ENCODE measurements around the gene PXMP2. TPM values are rescaled to one million over a fixed set of nuclear protein-coding genes. Genes with fewer than 3 reads are reported as not detected.

PXMP2 gene
- 16.4 and 16.7 TPM in 2 replicates for total RNA-seq

DNA sequence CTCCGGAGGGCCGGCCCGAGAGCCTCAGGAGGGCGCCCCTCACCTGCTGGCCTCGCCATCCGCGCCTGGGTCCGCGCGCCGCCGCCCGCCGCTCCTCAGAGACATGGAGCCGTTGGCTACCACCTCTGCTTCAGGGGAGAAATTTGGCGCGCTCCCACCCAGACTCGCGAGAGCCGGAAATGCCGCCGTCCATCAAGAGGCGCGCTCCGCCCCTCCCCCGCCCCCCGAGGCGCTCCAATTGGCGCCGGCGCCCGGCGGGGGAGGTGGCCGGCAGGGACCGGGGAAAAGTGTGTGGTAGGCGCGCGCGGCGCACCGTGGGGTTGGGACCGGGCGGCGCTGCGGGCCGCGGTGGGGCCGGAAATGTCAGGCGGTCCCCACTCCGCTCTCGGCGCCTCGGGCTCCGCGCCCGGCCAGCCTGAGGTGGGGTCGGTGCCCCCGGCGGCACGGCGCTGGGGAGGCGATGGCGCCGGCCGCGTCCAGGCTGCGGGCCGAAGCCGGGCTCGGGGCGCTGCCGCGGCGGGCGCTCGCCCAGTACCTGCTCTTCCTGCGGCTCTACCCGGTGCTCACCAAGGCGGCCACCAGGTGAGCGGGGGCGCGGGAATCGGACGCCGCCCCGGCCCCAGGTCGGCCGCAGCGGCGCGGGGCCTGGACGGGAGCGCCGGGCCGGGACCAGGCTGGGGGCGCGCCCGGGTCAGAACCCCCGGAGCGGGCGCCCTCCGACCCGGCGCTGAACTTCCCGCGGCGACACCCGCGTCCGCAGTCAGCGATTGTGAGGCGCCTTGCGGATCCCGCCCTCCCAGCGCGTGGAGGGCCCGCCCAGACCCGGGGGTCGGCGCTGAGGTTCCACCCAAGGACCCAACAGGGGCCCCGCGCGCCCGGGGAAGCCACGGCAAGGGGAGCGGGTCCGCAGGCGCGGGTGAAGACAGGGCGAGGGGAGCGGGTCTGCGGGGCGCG, at the start of gene PXMP2, which contains the start of gene POLE:
Gene PXMP2 (plus strand): TSS at position 377 of the 954 bp plus-strand sequence. CDS start 84 bp downstream, at position 461.
Gene POLE (minus strand): TSS at position 132 of the 954 bp plus-strand sequence. CDS start 27 bp downstream, at position 105.

DNA sequence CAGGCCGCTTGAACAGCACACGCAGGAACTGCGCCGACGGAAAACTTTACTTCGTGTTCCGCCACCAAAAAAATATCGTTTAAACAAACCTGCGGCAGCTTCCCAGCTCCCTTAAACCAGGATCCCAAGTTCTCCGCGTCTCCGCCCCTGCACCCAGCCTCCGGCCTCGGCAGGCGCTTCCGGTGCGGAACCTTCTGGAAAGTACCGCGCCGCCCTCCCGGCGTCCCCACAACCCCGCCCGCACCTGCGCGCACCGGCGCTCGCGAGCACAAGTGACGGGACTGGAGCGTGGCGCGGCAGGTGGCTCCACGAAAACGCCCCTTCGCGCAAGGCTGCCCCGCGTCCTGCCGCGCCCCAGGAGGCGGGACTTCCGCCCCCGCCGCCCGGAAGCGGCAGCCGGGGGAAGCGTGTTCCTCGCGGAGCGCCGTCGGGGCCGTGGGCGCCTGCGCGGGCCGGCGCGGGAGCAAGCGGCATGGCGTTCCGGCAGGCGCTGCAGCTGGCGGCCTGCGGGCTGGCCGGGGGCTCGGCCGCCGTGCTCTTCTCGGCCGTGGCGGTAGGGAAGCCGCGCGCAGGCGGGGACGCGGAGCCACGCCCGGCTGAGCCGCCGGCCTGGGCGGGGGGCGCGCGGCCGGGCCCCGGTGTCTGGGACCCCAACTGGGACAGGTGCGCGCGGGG, 23.2 kb downstream of the PXMP2 start, which contains the start of gene PGAM5:
Gene PGAM5 (plus strand): TSS at position 438 of the 675 bp plus-strand sequence. CDS start 35 bp downstream, at position 473.

Other genes with a start within 250 kb of the PXMP2 start
- 0.69 and 0.79 TPM in 2 replicates for gene FBRSL1, start 197.4 kb upstream of the PXMP2 start, total RNA-seq
- gene LRCOL1, start 77.0 kb upstream of the PXMP2 start, total RNA-seq, result 0.16 TPM in 1 of 2 replicates, not detected in the other
- 0.16 and 0.26 TPM in 2 replicates for gene P2RX2, start 68.8 kb upstream of the PXMP2 start, total RNA-seq
- 13.9 and 14.8 TPM in 2 replicates for gene POLE, start 245 bp upstream of the PXMP2 start, total RNA-seq
- gene PGAM5, start 23.3 kb downstream of the PXMP2 start, total RNA-seq, result 12.3 and 14.0 TPM in 2 replicates
- gene ANKLE2, start 74.2 kb downstream of the PXMP2 start, total RNA-seq, result 44.4 and 66.4 TPM in 2 replicates
- 73.9 and 109 TPM in 2 replicates for gene GOLGA3, start 141.3 kb downstream of the PXMP2 start, total RNA-seq
- 22.9 and 24.0 TPM in 2 replicates for gene CHFR, start 200.0 kb downstream of the PXMP2 start, total RNA-seq

Measured in bronchial smooth muscle cell (primary cell).